ENCODE measurements around the gene TMEM132C.

DNA sequence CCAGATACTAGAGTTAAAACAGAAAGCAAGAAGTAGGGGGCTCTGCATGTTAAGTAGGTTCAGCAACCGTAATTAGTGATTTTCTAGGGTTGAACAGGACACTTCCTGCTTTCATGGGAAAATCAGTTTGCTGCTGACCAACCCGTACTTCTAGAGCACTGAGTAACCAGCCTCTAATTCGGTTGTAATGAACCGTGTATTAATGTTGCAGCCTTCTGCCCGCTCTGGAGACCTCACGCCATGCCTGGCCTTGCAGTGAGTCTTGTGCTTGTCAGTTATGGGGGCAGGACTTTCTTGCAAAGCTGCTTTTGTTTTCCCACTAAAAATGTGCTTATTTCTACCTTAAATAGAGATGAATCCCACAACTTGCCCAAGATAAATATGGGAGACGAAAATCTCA, 89.6 kb downstream of the TMEM132C start:
- TF ChIP-seq, protein P1, sequence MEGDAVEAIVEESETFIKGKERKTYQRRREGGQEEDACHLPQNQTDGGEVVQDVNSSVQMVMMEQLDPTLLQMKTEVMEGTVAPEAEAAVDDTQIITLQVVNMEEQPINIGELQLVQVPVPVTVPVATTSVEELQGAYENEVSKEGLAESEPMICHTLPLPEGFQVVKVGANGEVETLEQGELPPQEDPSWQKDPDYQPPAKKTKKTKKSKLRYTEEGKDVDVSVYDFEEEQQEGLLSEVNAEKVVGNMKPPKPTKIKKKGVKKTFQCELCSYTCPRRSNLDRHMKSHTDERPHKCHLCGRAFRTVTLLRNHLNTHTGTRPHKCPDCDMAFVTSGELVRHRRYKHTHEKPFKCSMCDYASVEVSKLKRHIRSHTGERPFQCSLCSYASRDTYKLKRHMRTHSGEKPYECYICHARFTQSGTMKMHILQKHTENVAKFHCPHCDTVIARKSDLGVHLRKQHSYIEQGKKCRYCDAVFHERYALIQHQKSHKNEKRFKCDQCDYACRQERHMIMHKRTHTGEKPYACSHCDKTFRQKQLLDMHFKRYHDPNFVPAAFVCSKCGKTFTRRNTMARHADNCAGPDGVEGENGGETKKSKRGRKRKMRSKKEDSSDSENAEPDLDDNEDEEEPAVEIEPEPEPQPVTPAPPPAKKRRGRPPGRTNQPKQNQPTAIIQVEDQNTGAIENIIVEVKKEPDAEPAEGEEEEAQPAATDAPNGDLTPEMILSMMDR (IDR thresholded peaks at IDR 0.05) = no peak
- TF ChIP-seq POLR2A (IDR thresholded peaks at IDR 0.05) = no peak

All from sigmoid colon (tissue), 3 donors.